Breast epithelium (tissue), 4 donors: ENCODE data around the gene MGAT4B. TPM values are rescaled to one million over a fixed set of nuclear protein-coding genes. Genes with fewer than 3 reads are reported as not detected.

ENCODE experiments used
- DNase-seq, 2 donors: peaks; one replicate each; pipeline ENCODE4 v3.0.0-alpha.2; 2019; ENCODE audit warnings: low spot score in 2 of 2
- H3K27ac ChIP-seq, 2 donors: fragments of 200-600 bp; sonication (generic) in 1 of 2; one replicate each; pipeline ENCODE4 v1.5.1; 2016 to 2019; ENCODE audit warnings: mild to moderate bottlenecking in 1 of 2
- H3K27me3 ChIP-seq, 2 donors: fragments of 200-600 bp; sonication (generic) in 1 of 2; one replicate each; pipeline versions ENCODE4 v1.5.1 to v1.6.0; 2017 to 2019; ENCODE audit warnings: control low read depth in 1 of 2, mild to moderate bottlenecking in 1 of 2
- H3K36me3 ChIP-seq: fragments of 200-600 bp; one replicate; pipeline ENCODE4 v1.5.1; 2019
- H3K4me1 ChIP-seq, 2 donors: fragments of 200-600 bp; sonication (generic); one replicate each; pipeline ENCODE4 v1.5.1; 2016 to 2019; ENCODE audit warnings: control low read depth in 1 of 2
- H3K4me3 ChIP-seq, 3 donors: fragments of 200-600 bp; sonication (generic); 1 replicate in 2 of 3; 2 replicates in 1 of 3; pipeline ENCODE4 v1.5.1; 2016 to 2019; ENCODE audit warnings: mild to moderate bottlenecking in 3 of 3, moderate library complexity in 2 of 3
- H3K9me3 ChIP-seq, 2 donors: fragments of 200-600 bp; sonication (generic) in 1 of 2; one replicate each; pipeline ENCODE4 v1.5.1; 2016 to 2019; ENCODE audit warnings: control low read depth in 1 of 2
- CTCF ChIP-seq, 3 donors: fragments of 450-650 bp; IDR thresholded peaks; one replicate each; pipeline ENCODE4 v1.5.1; 2016 to 2017; ENCODE audit warnings: antibody characterized with exemption in 3 of 3, mild to moderate bottlenecking in 3 of 3, moderate library complexity in 3 of 3
- POLR2A ChIP-seq: fragments of 450-650 bp; IDR thresholded peaks from one replicate; pipeline ENCODE4 v1.6.1; 2016; ENCODE audit warnings: antibody characterized with exemption, mild to moderate bottlenecking, moderate library complexity
- POLR2AphosphoS5 ChIP-seq, 3 donors: sonication (generic); formaldehyde crosslinking; IDR thresholded peaks; one replicate each; pipeline ENCODE4 v1.6.1; 2017; ENCODE audit warnings: antibody characterized with exemption in 3 of 3
- intact Hi-C: fragments of 100-400 bp; cut with DNase I; formaldehyde crosslinking; loops from one replicate; pipeline ENCODE4 v1.15.1; 2023; ENCODE audit warnings: low total_unique reads
- total RNA-seq, 3 donors: library from RNA; depleted of rRNA; stranded (reverse); fragments of >200 nt; gene quantifications; one replicate each; pipeline ENCODE4 v1.1.0, GENCODE V29; 2016

Gene MGAT4B
- total RNA-seq, 3 donors from 2014 or later = 43.0 to 73.7 (median 54.6) TPM

DNA sequence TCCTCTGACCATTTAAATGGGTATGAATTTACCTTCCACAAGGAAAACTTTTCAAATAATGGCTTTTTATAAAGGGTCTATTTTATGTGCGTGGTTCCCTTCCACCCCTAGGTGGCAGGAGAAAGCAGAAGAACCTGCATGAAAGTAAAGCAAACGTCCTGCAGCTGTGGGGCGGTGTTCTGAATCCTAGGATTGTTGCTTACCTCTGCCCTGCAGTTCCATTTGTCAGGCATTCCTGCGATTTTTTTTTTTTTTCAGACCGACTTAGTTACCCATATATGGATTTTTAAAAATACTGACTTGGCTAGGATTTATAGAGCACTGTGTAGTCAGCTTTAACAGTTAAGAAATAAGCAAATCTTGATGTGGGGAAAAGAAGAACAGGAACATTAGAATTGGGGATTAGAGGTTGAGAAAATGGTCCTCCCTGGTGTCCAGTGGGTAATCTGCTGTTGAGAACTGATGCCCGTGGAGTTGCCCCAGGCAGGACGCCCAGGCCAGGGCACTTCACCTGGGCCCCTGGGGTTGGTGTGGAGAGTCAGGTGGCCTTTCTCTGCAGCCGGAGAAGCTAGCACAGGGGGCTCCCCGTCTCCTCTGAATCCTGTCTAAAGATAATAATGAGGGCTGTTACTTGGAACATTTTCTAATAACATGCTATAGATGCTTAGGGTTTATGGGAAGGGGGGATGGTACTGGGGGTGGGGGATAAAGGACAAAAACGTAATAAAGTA is 43.3 kb downstream of the MGAT4B start:
- peaks cover 10 to 15% of the 10 kb centered on the region in 2 donors for H3K4me1 ChIP-seq
- H3K27ac ChIP-seq = peak overlapping the region; percentile 60 to 72
- TF ChIP-seq POLR2AphosphoS5 (IDR thresholded peaks at IDR 0.05) = peak in 2 of 3 donors; percentile 52 to 58
- TF ChIP-seq CTCF (IDR thresholded peaks at IDR 0.05) = peak; percentile 55 to 90 (median 88)
- no peak for TF ChIP-seq POLR2A
- H3K4me3 ChIP-seq = no peak overlapping the region
- DNase-seq = peak in 1 of 2 donors; percentile 77
- no peaks in the 10 kb centered on the region for H3K9me3 ChIP-seq
- H3K27me3 ChIP-seq = no peaks in the 10 kb centered on the region
- intact Hi-C loops = no loop called here
- no peaks in the 10 kb centered on the region for H3K36me3 ChIP-seq

GRCh38 chr5:179762781-179763176 is 43.9 kb downstream of the MGAT4B start:
- peaks cover 10 to 15% of the 10 kb centered on the region in 2 donors for H3K4me1 ChIP-seq
- no peak for DNase-seq
- H3K27ac ChIP-seq = peak overlapping the region; percentile 50 to 66
- H3K9me3 ChIP-seq = no peaks in the 10 kb centered on the region
- intact Hi-C loops = no loop called here
- no peaks in the 10 kb centered on the region for H3K36me3 ChIP-seq
- H3K27me3 ChIP-seq = no peaks in the 10 kb centered on the region
- H3K4me3 ChIP-seq = no peak overlapping the region
- no peak for TF ChIP-seq POLR2A

GRCh38 chr5:179762079-179762780 is 44.4 kb downstream of the MGAT4B start:
- Histone ChIP-seq H3K36me3 (no peaks in the 10 kb centered on the region), H3K27ac (peak overlapping the region; percentile 50 to 66), H3K27me3 (no peaks in the 10 kb centered on the region), H3K4me1 (peaks cover 10 to 15% of the 10 kb centered on the region in 2 donors), H3K9me3 (no peaks in the 10 kb centered on the region), H3K4me3 (no peak overlapping the region)
- TF ChIP-seq POLR2AphosphoS5 (IDR thresholded peaks at IDR 0.05) = no peak
- TF ChIP-seq CTCF (IDR thresholded peaks at IDR 0.05) = no peak
- intact Hi-C loops = no loop called here
- DNase-seq = no peak

GRCh38 chr5:179759581-179760551 is 46.8 kb downstream of the MGAT4B start:
- H3K4me1 ChIP-seq = peaks cover 5 to 15% of the 10 kb centered on the region in 2 donors
- H3K4me3 ChIP-seq = no peak overlapping the region
- no peak for TF ChIP-seq POLR2AphosphoS5 (IDR thresholded peaks at IDR 0.05)
- no peak for TF ChIP-seq POLR2A
- no peak for TF ChIP-seq CTCF (IDR thresholded peaks at IDR 0.05)
- intact Hi-C loops = no loop called here
- no peak for DNase-seq
- no peak overlapping the region for H3K27ac ChIP-seq
- H3K27me3 ChIP-seq = no peaks in the 10 kb centered on the region
- H3K9me3 ChIP-seq = no peaks in the 10 kb centered on the region
- H3K36me3 ChIP-seq = no peaks in the 10 kb centered on the region

- DNase-seq = no peak
- intact Hi-C loops = no loop called here
- peaks cover 5 to 15% of the 10 kb centered on the region in 2 donors for H3K4me1 ChIP-seq
Measured at GRCh38 chr5:179758955-179759354, 47.7 kb downstream of the MGAT4B start.

More at GRCh38 chr5:179758955-179759354, 47.7 kb downstream of the MGAT4B start:
- H3K4me3 ChIP-seq = no peak overlapping the region
- no peaks in the 10 kb centered on the region for H3K36me3 ChIP-seq
- H3K27ac ChIP-seq = no peak overlapping the region
- no peaks in the 10 kb centered on the region for H3K27me3 ChIP-seq
- no peak for TF ChIP-seq POLR2AphosphoS5 (IDR thresholded peaks at IDR 0.05)
- TF ChIP-seq POLR2A = no peak
- TF ChIP-seq CTCF (IDR thresholded peaks at IDR 0.05) = no peak
- H3K9me3 ChIP-seq = no peaks in the 10 kb centered on the region
